HUES6 (cell line): ENCODE measurements around the gene CLSTN2.

ENCODE experiments used
- H3K27ac ChIP-seq: 2 replicates; pipeline ENCODE4 v1.7.0; 2013; ENCODE audit warnings: low read depth, mild to moderate bottlenecking, low read length, inconsistent platforms
- H3K27me3 ChIP-seq: 2 replicates; pipeline ENCODE4 v1.6.1; 2013; ENCODE audit warnings: low read length; ENCODE audit not compliant: control insufficient read depth, insufficient read depth
- H3K36me3 ChIP-seq: 2 replicates; pipeline ENCODE4 v1.6.1; 2013; ENCODE audit warnings: low read length; ENCODE audit not compliant: control insufficient read depth, insufficient read depth
- H3K4me1 ChIP-seq: 2 replicates; pipeline ENCODE4 v1.6.1; 2013; ENCODE audit warnings: low read length; ENCODE audit not compliant: control insufficient read depth, insufficient read depth
- H3K4me3 ChIP-seq: 2 replicates; pipeline ENCODE4 v1.5.1; 2013; ENCODE audit warnings: low read depth, low read length
- H3K9ac ChIP-seq: one replicate; pipeline ENCODE4 v1.6.1; 2013; ENCODE audit warnings: mild to moderate bottlenecking, low read length
- H3K9me3 ChIP-seq: 2 replicates; pipeline ENCODE4 v1.6.1; 2013; ENCODE audit warnings: low read depth, low read length; ENCODE audit not compliant: control insufficient read depth, insufficient read depth

CLSTN2 gene

GRCh38 chr3:139917226-139917785, 17.7 kb upstream of the CLSTN2 start:
- Histone ChIP-seq H3K9me3 (no peaks in the 10 kb centered on the region), H3K4me1 (no peaks in the 10 kb centered on the region), H3K4me3 (no peak overlapping the region), H3K27ac (no peak overlapping the region), H3K36me3 (no peaks in the 10 kb centered on the region), H3K9ac (no peak overlapping the region), H3K27me3 (no peaks in the 10 kb centered on the region)

- H3K4me1 ChIP-seq, result no peaks in the 10 kb centered on the region
These were observed 6.1 kb upstream of the CLSTN2 start for GRCh38 chr3:139928708-139929505.

GRCh38 chr3:139930211-139930610, 4.8 kb upstream of the CLSTN2 start:
- Histone ChIP-seq H3K27ac (no peak overlapping the region), H3K9ac (no peak overlapping the region), H3K4me1 (no peaks in the 10 kb centered on the region), H3K4me3 (no peak overlapping the region), H3K27me3 (peaks cover 27% of the 10 kb centered on the region), H3K36me3 (no peaks in the 10 kb centered on the region), H3K9me3 (no peaks in the 10 kb centered on the region)

More at GRCh38 chr3:139928708-139929505, 6.1 kb upstream of the CLSTN2 start:
- H3K4me3 ChIP-seq, result no peak overlapping the region
- no peaks in the 10 kb centered on the region for H3K9me3 ChIP-seq
- no peaks in the 10 kb centered on the region for H3K36me3 ChIP-seq
- no peak overlapping the region for H3K9ac ChIP-seq
- peaks cover 18% of the 10 kb centered on the region for H3K27me3 ChIP-seq
- H3K27ac ChIP-seq, result no peak overlapping the region

- Histone ChIP-seq H3K36me3 (no peaks in the 10 kb centered on the region), H3K9ac (no peak overlapping the region), H3K27ac (no peak overlapping the region), H3K9me3 (no peaks in the 10 kb centered on the region), H3K4me1 (peaks cover 3% of the 10 kb centered on the region; the same call in 1 of the 2 replicates), H3K27me3 (peaks cover 56% of the 10 kb centered on the region), H3K4me3 (no peak overlapping the region)
These were observed 1.2 kb upstream of the CLSTN2 start for GRCh38 chr3:139933766-139934165.

GRCh38 chr3:139934613-139935015, 371 bp upstream of the CLSTN2 start:
- Histone ChIP-seq H3K9ac (no peak overlapping the region), H3K4me1 (peaks cover 3% of the 10 kb centered on the region; the same call in 1 of the 2 replicates), H3K9me3 (no peaks in the 10 kb centered on the region), H3K4me3 (peak overlapping the region; percentile 78), H3K36me3 (no peaks in the 10 kb centered on the region), H3K27me3 (peaks cover 63% of the 10 kb centered on the region), H3K27ac (no peak overlapping the region)

- Histone ChIP-seq H3K9me3 (no peaks in the 10 kb centered on the region), H3K9ac (no peak overlapping the region), H3K27ac (no peak overlapping the region), H3K27me3 (peaks cover 73% of the 10 kb centered on the region), H3K4me1 (peaks cover 3% of the 10 kb centered on the region; the same call in 1 of the 2 replicates), H3K4me3 (peak overlapping the region; percentile 78), H3K36me3 (no peaks in the 10 kb centered on the region)
These were observed 1.2 kb downstream of the CLSTN2 start for GRCh38 chr3:139935866-139936817.

GRCh38 chr3:139937674-139938279, 2.8 kb downstream of the CLSTN2 start:
- peaks cover 3% of the 10 kb centered on the region; the same call in 1 of the 2 replicates for H3K4me1 ChIP-seq
- peaks cover 84% of the 10 kb centered on the region for H3K27me3 ChIP-seq
- H3K9me3 ChIP-seq, result no peaks in the 10 kb centered on the region
- H3K27ac ChIP-seq, result no peak overlapping the region
- no peaks in the 10 kb centered on the region for H3K36me3 ChIP-seq
- no peak overlapping the region for H3K4me3 ChIP-seq
- no peak overlapping the region for H3K9ac ChIP-seq

- Histone ChIP-seq H3K4me3 (no peak overlapping the region), H3K4me1 (peaks cover 3% of the 10 kb centered on the region; the same call in 1 of the 2 replicates), H3K9ac (no peak overlapping the region), H3K27ac (no peak overlapping the region), H3K27me3 (peaks cover 83% of the 10 kb centered on the region), H3K9me3 (no peaks in the 10 kb centered on the region), H3K36me3 (no peaks in the 10 kb centered on the region)
These were observed 4.8 kb downstream of the CLSTN2 start for GRCh38 chr3:139939681-139940190.

- no peaks in the 10 kb centered on the region for H3K9me3 ChIP-seq
- H3K9ac ChIP-seq, result no peak overlapping the region
- peaks cover 76% of the 10 kb centered on the region for H3K27me3 ChIP-seq
- H3K27ac ChIP-seq, result no peak overlapping the region
- peaks cover 3% of the 10 kb centered on the region; the same call in 1 of the 2 replicates for H3K4me1 ChIP-seq
- no peaks in the 10 kb centered on the region for H3K36me3 ChIP-seq
- H3K4me3 ChIP-seq, result no peak overlapping the region
These were observed 5.6 kb downstream of the CLSTN2 start for GRCh38 chr3:139940622-139941021.

GRCh38 chr3:139941580-139941979, 6.6 kb downstream of the CLSTN2 start:
- no peaks in the 10 kb centered on the region for H3K36me3 ChIP-seq
- no peak overlapping the region for H3K9ac ChIP-seq
- peaks cover 69% of the 10 kb centered on the region for H3K27me3 ChIP-seq
- H3K27ac ChIP-seq, result no peak overlapping the region
- H3K9me3 ChIP-seq, result no peaks in the 10 kb centered on the region
- no peak overlapping the region for H3K4me3 ChIP-seq
- H3K4me1 ChIP-seq, result no peaks in the 10 kb centered on the region
